IMR-90 (cell line): ENCODE measurements around the gene BCAT1. TPM values are rescaled to one million over a fixed set of nuclear protein-coding genes. Genes with fewer than 3 reads are reported as not detected.

Experiments
- ATAC-seq: fragments of 200-7000 bp; cut with Tn5 transposase; 2 replicates; pipeline ENCODE4 v1.9.1; 2020; ENCODE audit warnings: low read depth, mild to moderate bottlenecking, moderate library complexity
- BruUV-seq: library from RNA; stranded (reverse); fragments of 400-500 nt; replicated peaks from 2 replicates; lab custom pipeline; 2021; lab: Mats Ljungman, UMichigan
- CTCF ChIA-PET: fragments of 300-600 bp; formaldehyde crosslinking; extraction: SDS; loops from one replicate; lab custom pipeline; 2021; ENCODE audit warnings: antibody characterized with exemption; lab: Yijun Ruan, JAX
- POLR2A ChIA-PET: fragments of 300-600 bp; sonication (Branson Sonifier 250); formaldehyde crosslinking; loops from one replicate; lab custom pipeline; 2022; ENCODE audit warnings: antibody characterized with exemption; ENCODE audit not compliant: unreplicated experiment; lab: Charles Lee
- DNase-seq: peaks from one replicate; pipeline ENCODE4 v3.0.0; 2013
- H2AFZ ChIP-seq: replicated peaks from 2 replicates; pipeline ENCODE3; 2013; ENCODE audit warnings: low read length, mild to moderate bottlenecking; ENCODE audit not compliant: poor library complexity
- H2AK5ac ChIP-seq: 2 replicates; pipeline ENCODE4 v1.6.1; 2013; ENCODE audit warnings: low read depth, low read length, inconsistent platforms
- H2AK9ac ChIP-seq: replicated peaks from 2 replicates; pipeline ENCODE3; 2013; ENCODE audit warnings: mild to moderate bottlenecking, low read depth, low read length, moderate library complexity; ENCODE audit not compliant: poor library complexity
- H2BK120ac ChIP-seq: 2 replicates; pipeline ENCODE4 v1.6.1; 2013; ENCODE audit warnings: low read depth, low read length, inconsistent platforms
- H2BK15ac ChIP-seq: 3 replicates; pipeline ENCODE4 v1.6.1; 2013; ENCODE audit warnings: low read depth, low read length, inconsistent platforms
- H2BK20ac ChIP-seq: 2 replicates; pipeline ENCODE4 v1.6.1; 2013; ENCODE audit warnings: low read depth, mild to moderate bottlenecking, inconsistent platforms, low read length, moderate library complexity
- H2BK5ac ChIP-seq: 2 replicates; pipeline ENCODE4 v1.6.1; 2013; ENCODE audit warnings: mild to moderate bottlenecking, low read depth, low read length, inconsistent platforms; ENCODE audit not compliant: poor library complexity, severe bottlenecking
- H3K14ac ChIP-seq: replicated peaks from 2 replicates; pipeline ENCODE4 v1.6.1; 2013; ENCODE audit warnings: low read depth, low read length, inconsistent platforms
- H3K18ac ChIP-seq: 2 replicates; pipeline ENCODE4 v1.6.1; 2013; ENCODE audit warnings: low read depth, low read length, control low read depth
- H3K23ac ChIP-seq: 2 replicates; pipeline ENCODE4 v1.6.1; 2013; ENCODE audit warnings: low read depth, low read length, inconsistent platforms
- H3K27ac ChIP-seq: 2 replicates; pipeline ENCODE4 v1.5.1; 2013; ENCODE audit warnings: mild to moderate bottlenecking, control low read depth, low read length; ENCODE audit not compliant: insufficient read depth
- H3K27me3 ChIP-seq: 2 replicates; pipeline ENCODE4 v1.6.1; 2013; ENCODE audit warnings: low read length; ENCODE audit not compliant: control insufficient read depth, insufficient read depth
- H3K36me3 ChIP-seq: 2 replicates; pipeline ENCODE4 v1.6.1; 2013; ENCODE audit warnings: low read length, mixed read lengths; ENCODE audit not compliant: control insufficient read depth, insufficient read depth
- H3K4ac ChIP-seq: 2 replicates; pipeline ENCODE4 v1.6.1; 2013; ENCODE audit warnings: low read depth, low read length, inconsistent platforms
- H3K4me1 ChIP-seq: 2 replicates; pipeline ENCODE4 v1.6.1; 2013; ENCODE audit warnings: low read length, mixed read lengths; ENCODE audit not compliant: control insufficient read depth, insufficient read depth
- H3K4me2 ChIP-seq: 2 replicates; pipeline ENCODE4 v1.6.1; 2013; ENCODE audit warnings: low read depth, mild to moderate bottlenecking, control low read depth, low read length, moderate library complexity
- H3K4me3 ChIP-seq: 2 replicates; pipeline ENCODE4 v1.5.1; 2013; ENCODE audit warnings: low read depth, mild to moderate bottlenecking, control low read depth, low read length, moderate library complexity; ENCODE audit not compliant: insufficient read depth
- H3K56ac ChIP-seq: 2 replicates; pipeline ENCODE4 v1.6.1; 2013; ENCODE audit warnings: low read length, inconsistent platforms; ENCODE audit not compliant: insufficient read depth; ENCODE audit errors: extremely low read depth
- H3K79me1 ChIP-seq, 2 experiments: 2 replicates each; pipeline ENCODE4 v1.6.1; 2013; ENCODE audit warnings: low read length in 2 of 2, inconsistent platforms in 1 of 2, low read depth in 1 of 2
- H3K9ac ChIP-seq: 2 replicates; pipeline ENCODE4 v1.6.1; 2013; ENCODE audit warnings: low read depth, low read length, control low read depth
- H3K9me1 ChIP-seq: 2 replicates; pipeline ENCODE4 v1.6.1; 2013; ENCODE audit warnings: low read length, inconsistent platforms; ENCODE audit not compliant: insufficient read depth
- H3K9me3 ChIP-seq: 2 replicates; pipeline ENCODE4 v1.6.1; 2013; ENCODE audit warnings: low read length; ENCODE audit not compliant: control insufficient read depth, insufficient read depth
- H4K20me1 ChIP-seq: 2 replicates; pipeline ENCODE4 v1.6.1; 2013; ENCODE audit warnings: low read length, inconsistent platforms; ENCODE audit not compliant: insufficient read depth
- H4K5ac ChIP-seq: 2 replicates; pipeline ENCODE4 v1.6.1; 2013; ENCODE audit warnings: mild to moderate bottlenecking, low read depth, low read length, control low read depth
- H4K8ac ChIP-seq, 2 experiments: 2 replicates each; pipeline ENCODE4 v1.6.1; 2013; ENCODE audit warnings: low read depth in 2 of 2, low read length in 2 of 2, control low read depth in 1 of 2, inconsistent platforms in 1 of 2
- H4K91ac ChIP-seq: 2 replicates; pipeline ENCODE4 v1.6.1; 2013; ENCODE audit warnings: low read depth, low read length, inconsistent platforms; ENCODE audit not compliant: insufficient read depth
- FOS ChIP-seq: fragments of 150-350 bp; IDR thresholded peaks from 2 replicates; pipeline ENCODE4 v1.6.1; 2016; ENCODE audit warnings: low read depth, low read length
- POLR2A ChIP-seq: IDR thresholded peaks from 2 replicates; pipeline ENCODE4 v1.6.1; 2012; ENCODE audit warnings: mild to moderate bottlenecking, low read depth, low read length
- WGBS, 2 experiments: methylation state at CpG; one replicate each; pipeline versions ENCODE4 v1.1.5 to v1.1.7; 2013; ENCODE audit warnings: missing lambda C conversion rate in 2 of 2; ENCODE audit not compliant: insufficient read length in 1 of 2; ENCODE audit errors: extremely low coverage in 2 of 2; 5-methylcytosine and 5-hydroxymethylcytosine counted together
- dilution Hi-C: fragments of 300-500 bp; cut with HindIII; formaldehyde crosslinking; loops from one replicate; pipeline ENCODE4 v1.14.3; 2018; ENCODE audit warnings: low sequenced_read_pairs; ENCODE audit not compliant: unreplicated experiment
- in situ Hi-C: fragments of 300-500 bp; cut with MboI; formaldehyde crosslinking; loops from 3 replicates; pipeline ENCODE4 v1.14.3; 2019; ENCODE audit warnings: low sequenced_read_pairs, inconsistent platforms, mixed read lengths
- intact Hi-C: fragments of 100-400 bp; cut with micrococcal nuclease; formaldehyde crosslinking; loops from 2 replicates; pipeline ENCODE4 v1.10.0; 2022
- polyA plus RNA-seq, 3 experiments: library from polyadenylated mRNA; depleted of rRNA; stranded (reverse); fragments of >200 nt; gene quantifications; 2 replicates each; pipeline ENCODE4 v1.2.3, GENCODE V29; 2012; ENCODE audit warnings: low replicate concordance in 1 of 3
- total RNA-seq: library from RNA; depleted of rRNA; stranded (reverse); fragments of >200 nt; gene quantifications from 2 replicates; pipeline ENCODE4 v1.2.3, GENCODE V29; 2012

Gene BCAT1
- total and polyA plus RNA-seq, 2 of the 4 experiments (the other 2 are of a cell fraction), result 30.4 to 683 TPM

DNA sequence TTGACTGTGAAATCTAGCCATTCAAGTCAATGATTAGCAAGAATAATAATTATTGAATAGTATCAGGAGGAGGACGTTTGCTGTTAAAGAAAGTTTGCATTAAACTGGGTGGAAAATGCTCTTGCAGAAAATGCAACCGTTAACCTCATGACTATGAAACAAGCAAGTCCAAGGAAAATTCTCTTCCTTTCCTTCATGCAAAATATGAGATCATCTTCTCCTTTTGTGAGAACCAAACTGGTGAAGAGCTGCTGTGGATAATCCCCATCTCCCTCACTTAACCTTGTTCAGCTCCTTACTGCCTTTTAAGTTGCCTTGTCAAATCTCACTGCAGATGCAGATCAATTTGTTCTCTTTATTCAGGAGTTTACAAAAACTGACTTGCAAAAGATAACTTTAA lies 142.5 kb downstream of the BCAT1 start:
- DNase-seq, result no peak
- no peak overlapping the region for H2AK9ac ChIP-seq
- H2AFZ ChIP-seq, result no peak overlapping the region
- ChIA-PET POLR2A (no interaction called here), CTCF (no interaction called here)
- in situ Hi-C loops (no loop called here), dilution Hi-C loops (no loop called here), intact Hi-C loops (no loop called here)
- no peak for ATAC-seq
- H3K18ac ChIP-seq, result no peak overlapping the region
- no peaks in the 10 kb centered on the region for H3K36me3 ChIP-seq
- peaks cover 8% of the 10 kb centered on the region; the same call in 1 of the 2 replicates for H3K9me3 ChIP-seq
- no peak overlapping the region for H2BK5ac ChIP-seq
- no peak overlapping the region for H4K91ac ChIP-seq
- no peak overlapping the region for H3K14ac ChIP-seq
- H3K4me2 ChIP-seq, result no peak overlapping the region
- WGBS, 2 experiments, result no CpG with 5 or more reads among the region's 2 CpGs
- no peak overlapping the region for H2BK15ac ChIP-seq
- H4K20me1 ChIP-seq, result no peaks in the 10 kb centered on the region
- no peak overlapping the region for H4K8ac ChIP-seq
- H3K4ac ChIP-seq, result no peak overlapping the region
- BruUV-seq, result no TSS peak
- no peaks in the 10 kb centered on the region for H3K9me1 ChIP-seq
- H3K56ac ChIP-seq, result no peak overlapping the region
- no peak overlapping the region for H2BK20ac ChIP-seq
- no peak overlapping the region for H2BK120ac ChIP-seq
- H3K9ac ChIP-seq, result no peak overlapping the region
- H4K5ac ChIP-seq, result no peak overlapping the region
- no peaks in the 10 kb centered on the region for H3K27me3 ChIP-seq
- no peak overlapping the region for H3K4me3 ChIP-seq
- TF ChIP-seq FOS, result no peak
- no peak for TF ChIP-seq POLR2A
- no peak overlapping the region for H2AK5ac ChIP-seq
- H3K27ac ChIP-seq, result no peak overlapping the region
- H3K23ac ChIP-seq, result no peak overlapping the region
- no peaks in the 10 kb centered on the region for H3K79me1 ChIP-seq
- no peaks in the 10 kb centered on the region for H3K4me1 ChIP-seq
